Upper lobe of left lung (tissue), 6 donors: ENCODE results near the gene RHOF. TPM values are rescaled to one million over a fixed set of nuclear protein-coding genes. Genes with fewer than 3 reads are reported as not detected.

ENCODE experiments used
- ATAC-seq, 2 donors: fragments of 200-7000 bp; cut with Tn5 transposase; one replicate each; pipeline ENCODE4 v1.9.1; 2022; ENCODE audit warnings: mild to moderate bottlenecking in 2 of 2, moderate library complexity in 2 of 2; ENCODE audit not compliant: low FRiP score in 2 of 2
- DNase-seq, 2 donors: peaks; one replicate each; pipeline ENCODE4 v3.0.0-alpha.2; 2019 to 2020
- H3K27ac ChIP-seq, 4 donors: fragments of 200-600 bp; sonication (generic); one replicate each; pipeline ENCODE4 v1.5.1; 2016 to 2019
- H3K27me3 ChIP-seq, 4 donors: fragments of 200-600 bp; sonication (generic); one replicate each; pipeline ENCODE4 v1.5.1; 2017 to 2019
- H3K36me3 ChIP-seq, 4 donors: fragments of 200-600 bp; sonication (generic); one replicate each; pipeline ENCODE4 v1.5.1; 2016 to 2019
- H3K4me1 ChIP-seq, 4 donors: fragments of 200-600 bp; sonication (generic); one replicate each; pipeline ENCODE4 v1.5.1; 2018 to 2019
- H3K4me3 ChIP-seq, 4 donors: fragments of 200-600 bp; sonication (generic); one replicate each; pipeline ENCODE4 v1.5.1; 2017 to 2019; ENCODE audit warnings: mild to moderate bottlenecking in 2 of 4, moderate library complexity in 1 of 4
- H3K9me3 ChIP-seq, 4 donors: fragments of 200-600 bp; sonication (generic); one replicate each; pipeline ENCODE4 v1.5.1; 2018 to 2019
- EP300 ChIP-seq, 4 donors: sonication (generic); formaldehyde crosslinking; IDR thresholded peaks; one replicate each; pipeline ENCODE4 v1.5.1; 2017; ENCODE audit warnings: antibody characterized with exemption in 4 of 4, control low read depth in 2 of 4
- POLR2A ChIP-seq, 4 donors: fragments of 450-650 bp; IDR thresholded peaks; one replicate each; pipeline ENCODE4 v1.5.1; 2016 to 2017; ENCODE audit warnings: antibody characterized with exemption in 4 of 4, mild to moderate bottlenecking in 2 of 4
- POLR2AphosphoS5 ChIP-seq, 2 donors: sonication (generic); formaldehyde crosslinking; IDR thresholded peaks; one replicate each; pipeline ENCODE4 v1.5.1; 2017; ENCODE audit warnings: antibody characterized with exemption in 2 of 2
- WGBS, 2 donors: methylation state at CpG; one replicate each; pipeline ENCODE4 v1.1.5; 2017 to 2018; 5-methylcytosine and 5-hydroxymethylcytosine counted together
- total RNA-seq, 6 donors: library from RNA; depleted of rRNA in 4 of 6; stranded (reverse); fragments of >200 nt in 4 of 6; gene quantifications; one replicate each; pipeline versions ENCODE4 v1.1.0 to v1.2.1, GENCODE V29; 2016 to 2021
- TF ChIP-seq, protein P1 (sequence below), 6 experiments: fragments of 450-650 bp in 4 of 6; fragments of 200-600 bp in 2 of 6; sonication (generic) in 2 of 6; IDR thresholded peaks; one replicate each; pipeline ENCODE4 v1.5.1; 2016 to 2019; ENCODE audit warnings: antibody characterized with exemption in 6 of 6
- donor health status: DM: no; HTN: no; CAD: no; lungs with moderate emphysema.
- donor health status: DM: no; HTN: yes; CAD: no; lungs with severe emphysema.

The RHOF gene
- total RNA-seq, 6 donors from 2014 or later = 33.5 to 145 (median 45.5) TPM

- 78 to 89% methylated on average over 7 to 11 of the region's 11 CpGs for WGBS, 2 donors
- DNase-seq (no peak), ATAC-seq (no peak)
Observed at GRCh38 chr12:121769831-121770301, 23.6 kb downstream of the RHOF start.

DNA sequence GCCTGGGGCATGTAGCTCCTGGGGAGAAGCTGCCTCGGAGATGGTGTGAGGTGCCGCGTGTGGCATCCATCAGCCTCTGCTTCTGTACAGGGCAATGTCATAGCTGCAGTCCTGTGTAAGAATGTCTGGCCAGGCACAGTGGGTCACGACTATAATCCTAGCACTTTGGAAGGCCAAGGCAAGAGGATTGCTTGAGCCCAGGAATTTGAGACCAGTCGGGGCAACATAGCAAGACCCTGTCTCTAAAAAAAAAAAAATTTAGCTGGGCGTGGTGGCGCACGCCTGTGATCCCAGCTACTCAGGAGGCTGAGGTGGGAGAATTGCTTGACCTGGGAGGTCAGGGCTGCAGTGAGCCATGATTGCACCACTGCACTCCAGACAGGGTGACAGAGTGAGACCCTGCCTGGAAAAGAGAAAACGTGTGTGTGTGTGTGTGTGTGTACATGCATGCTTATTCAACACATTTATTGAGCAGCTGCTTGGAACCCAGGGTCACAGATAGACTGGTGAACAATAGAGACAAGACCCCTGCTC, 24.1 kb downstream of the RHOF start:
- Histone ChIP-seq H3K9me3 (no peaks in the 10 kb centered on the region), H3K36me3 (no peaks in the 10 kb centered on the region), H3K27me3 (no peaks in the 10 kb centered on the region), H3K4me1 (peaks cover 0 to 13% (median 7%) of the 10 kb centered on the region in 4 donors), H3K4me3 (no peak overlapping the region), H3K27ac (no peak overlapping the region)
- WGBS, 2 donors = 88 to 89% methylated on average over 9 of the region's 9 CpGs
- no peak for ATAC-seq
- DNase-seq = no peak
- TF ChIP-seq EP300 (IDR thresholded peaks at IDR 0.05) (no peak), POLR2A (IDR thresholded peaks at IDR 0.05) (no peak), POLR2AphosphoS5 (IDR thresholded peaks at IDR 0.05) (no peak)
- TF ChIP-seq, protein P1, sequence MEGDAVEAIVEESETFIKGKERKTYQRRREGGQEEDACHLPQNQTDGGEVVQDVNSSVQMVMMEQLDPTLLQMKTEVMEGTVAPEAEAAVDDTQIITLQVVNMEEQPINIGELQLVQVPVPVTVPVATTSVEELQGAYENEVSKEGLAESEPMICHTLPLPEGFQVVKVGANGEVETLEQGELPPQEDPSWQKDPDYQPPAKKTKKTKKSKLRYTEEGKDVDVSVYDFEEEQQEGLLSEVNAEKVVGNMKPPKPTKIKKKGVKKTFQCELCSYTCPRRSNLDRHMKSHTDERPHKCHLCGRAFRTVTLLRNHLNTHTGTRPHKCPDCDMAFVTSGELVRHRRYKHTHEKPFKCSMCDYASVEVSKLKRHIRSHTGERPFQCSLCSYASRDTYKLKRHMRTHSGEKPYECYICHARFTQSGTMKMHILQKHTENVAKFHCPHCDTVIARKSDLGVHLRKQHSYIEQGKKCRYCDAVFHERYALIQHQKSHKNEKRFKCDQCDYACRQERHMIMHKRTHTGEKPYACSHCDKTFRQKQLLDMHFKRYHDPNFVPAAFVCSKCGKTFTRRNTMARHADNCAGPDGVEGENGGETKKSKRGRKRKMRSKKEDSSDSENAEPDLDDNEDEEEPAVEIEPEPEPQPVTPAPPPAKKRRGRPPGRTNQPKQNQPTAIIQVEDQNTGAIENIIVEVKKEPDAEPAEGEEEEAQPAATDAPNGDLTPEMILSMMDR (IDR thresholded peaks at IDR 0.05) = no peak

More at GRCh38 chr12:121769831-121770301, 23.6 kb downstream of the RHOF start:
- H3K4me1 ChIP-seq = peaks cover 0 to 18% (median 7%) of the 10 kb centered on the region in 4 donors
- no peaks in the 10 kb centered on the region for H3K9me3 ChIP-seq
- H3K36me3 ChIP-seq = no peaks in the 10 kb centered on the region
- no peak overlapping the region for H3K4me3 ChIP-seq
- TF ChIP-seq POLR2AphosphoS5 (IDR thresholded peaks at IDR 0.05) = no peak
- TF ChIP-seq POLR2A (IDR thresholded peaks at IDR 0.05) = no peak
- no peak for TF ChIP-seq EP300 (IDR thresholded peaks at IDR 0.05)
- TF ChIP-seq, protein P1 (IDR thresholded peaks at IDR 0.05) = no peak
- no peak overlapping the region for H3K27ac ChIP-seq
- no peaks in the 10 kb centered on the region for H3K27me3 ChIP-seq

- Histone ChIP-seq H3K9me3 (no peaks in the 10 kb centered on the region), H3K4me1 (no peaks in the 10 kb centered on the region), H3K36me3 (peaks cover 0 to 4% (median 0%) of the 10 kb centered on the region in 4 donors), H3K27me3 (no peaks in the 10 kb centered on the region), H3K4me3 (no peak overlapping the region), H3K27ac (no peak overlapping the region)
- ATAC-seq = peak in 1 of 2 donors; percentile 55
- 62 to 82% methylated on average over 10 of the region's 10 CpGs for WGBS, 2 donors
- no peak for DNase-seq
- TF ChIP-seq EP300 (IDR thresholded peaks at IDR 0.05) = no peak
- TF ChIP-seq, protein P1 (IDR thresholded peaks at IDR 0.05) = no peak
- no peak for TF ChIP-seq POLR2A (IDR thresholded peaks at IDR 0.05)
- TF ChIP-seq POLR2AphosphoS5 (IDR thresholded peaks at IDR 0.05) = no peak
Observed at GRCh38 chr12:121767525-121768016, 25.9 kb downstream of the RHOF start.

DNA sequence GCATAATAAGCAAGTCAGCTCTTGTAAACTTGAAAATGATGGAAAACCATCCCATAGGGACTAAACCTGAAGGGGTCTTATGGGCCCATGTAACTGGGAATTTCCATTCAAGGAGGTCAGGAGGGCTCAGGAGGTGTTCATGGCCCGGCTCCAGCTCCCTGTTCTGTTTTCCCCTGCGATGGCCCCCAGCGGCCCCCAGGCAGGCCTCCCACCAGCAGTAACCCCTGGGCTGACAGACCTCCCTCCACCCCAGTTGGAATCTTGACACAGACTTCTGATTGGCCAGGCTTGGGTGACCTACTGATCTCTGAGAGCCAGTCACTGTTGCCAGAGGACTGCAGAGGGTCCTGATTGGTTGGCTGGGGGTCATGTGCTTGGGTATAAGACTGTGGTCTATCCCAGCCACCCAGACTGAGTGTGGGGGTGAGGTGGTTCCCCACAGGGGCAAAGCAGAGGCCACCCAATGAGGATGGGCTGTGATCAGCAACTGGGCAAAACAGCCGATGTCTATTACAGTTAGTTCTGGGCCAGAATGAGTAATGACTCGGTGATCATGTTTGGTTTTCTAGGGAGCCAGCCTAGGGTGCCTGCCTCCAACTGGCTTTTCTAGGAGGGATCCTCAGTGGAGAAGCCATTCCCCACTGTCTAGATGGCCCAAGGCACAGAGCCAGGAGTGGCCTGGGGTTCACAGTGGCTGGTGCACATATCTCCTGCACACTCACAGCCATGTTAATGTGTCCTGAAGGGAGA, 27.0 kb downstream of the RHOF start:
- H3K27ac ChIP-seq = no peak overlapping the region
- ATAC-seq (peak in 1 of 2 donors; percentile 18), DNase-seq (no peak)
- WGBS, 2 donors = 96 to 98% methylated on average over 5 of the region's 5 CpGs
- H3K4me1 ChIP-seq = no peaks in the 10 kb centered on the region
- no peaks in the 10 kb centered on the region for H3K9me3 ChIP-seq
- no peak overlapping the region for H3K4me3 ChIP-seq
- TF ChIP-seq, protein P1 (IDR thresholded peaks at IDR 0.05) = no peak
- TF ChIP-seq POLR2AphosphoS5 (IDR thresholded peaks at IDR 0.05) (no peak), POLR2A (IDR thresholded peaks at IDR 0.05) (no peak), EP300 (IDR thresholded peaks at IDR 0.05) (no peak)
- peaks cover 0 to 4% (median 0%) of the 10 kb centered on the region in 4 donors for H3K36me3 ChIP-seq
- H3K27me3 ChIP-seq = no peaks in the 10 kb centered on the region
